Thyroid gland (tissue), 4 donors: ENCODE results near the gene NDUFA6.

Experiments used
- CTCF ChIP-seq, 6 experiments: fragments of 200-600 bp in 3 of 6; fragments of 450-650 bp in 3 of 6; sonication (generic) in 3 of 6; IDR thresholded peaks; one replicate each; pipeline ENCODE4 v1.5.1; 2016 to 2019; ENCODE audit warnings: antibody characterized with exemption in 6 of 6, mild to moderate bottlenecking in 2 of 6, inconsistent platforms in 1 of 6, moderate library complexity in 1 of 6
- POLR2A ChIP-seq, 2 donors: fragments of 450-650 bp; IDR thresholded peaks; one replicate each; pipeline ENCODE4 v1.6.1; 2017; ENCODE audit warnings: antibody characterized with exemption in 2 of 2, mild to moderate bottlenecking in 2 of 2, moderate library complexity in 1 of 2

GRCh38 chr22:42127606-42128005, 37.0 kb upstream of the NDUFA6 start:
- no peak for TF ChIP-seq CTCF (IDR thresholded peaks at IDR 0.05)
- no peak for TF ChIP-seq POLR2A (IDR thresholded peaks at IDR 0.05)
